Activated effector memory CD4-positive, alpha-beta T cell treated with Interleukin-2 at 50 U/mL for 16 hours (primary cell): ENCODE data around the gene POU6F2.
A peak's percentile ranks its signal among the peaks of the same experiment; 100 is the strongest.

Source experiments
- DNase-seq: peaks from one replicate; pipeline ENCODE4 v3.0.0-alpha.2; 2020

Gene POU6F2

DNA sequence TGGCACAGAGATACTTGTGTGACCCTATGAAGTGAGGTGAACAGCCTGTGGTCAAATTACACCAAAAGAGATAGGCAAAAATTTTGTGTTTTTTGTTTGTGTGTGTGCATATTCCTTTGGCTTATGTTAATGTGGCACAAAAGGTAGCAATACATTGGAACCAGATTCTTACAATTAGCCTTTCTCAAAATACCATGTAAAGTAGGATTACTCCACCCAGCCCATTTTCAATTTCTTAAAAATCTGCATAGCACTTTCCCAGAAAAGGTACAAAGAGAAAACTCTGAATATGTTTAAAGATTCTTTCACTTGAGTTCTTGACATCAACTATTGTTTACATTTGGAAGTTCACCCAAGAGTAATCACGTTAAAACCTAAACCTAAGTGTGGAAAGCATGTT is 431.2 kb downstream of the POU6F2 start:
- DNase-seq = no peak

DNA sequence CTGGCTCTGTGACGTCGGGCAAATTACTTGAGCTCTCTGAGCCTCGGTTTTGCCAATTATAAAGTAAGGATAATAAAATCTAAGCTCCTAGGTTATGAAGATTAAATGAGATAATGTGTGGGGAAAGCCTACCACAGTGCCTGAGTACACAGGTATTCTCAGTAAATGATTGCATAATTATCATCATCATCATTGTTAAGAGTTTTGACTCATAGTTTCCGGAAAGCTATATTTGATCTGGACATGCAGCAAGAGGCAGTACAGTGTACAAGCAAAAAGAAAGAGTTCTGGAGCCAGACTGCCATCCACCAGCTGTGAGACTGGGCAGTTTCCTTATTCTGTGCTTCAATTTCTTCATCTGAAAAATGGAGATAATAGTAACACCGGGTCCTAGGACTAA is 432.9 kb downstream of the POU6F2 start:
- no peak for DNase-seq

- no peak for DNase-seq
Measured at GRCh38 chr7:39413636-39414223, 436.0 kb downstream of the POU6F2 start.

GRCh38 chr7:39414224-39415035 is 436.7 kb downstream of the POU6F2 start:
- peak; percentile 14 for DNase-seq

GRCh38 chr7:39415091-39415787 is 437.5 kb downstream of the POU6F2 start:
- no peak for DNase-seq

GRCh38 chr7:39416866-39417265 is 439.2 kb downstream of the POU6F2 start:
- DNase-seq = no peak

DNA sequence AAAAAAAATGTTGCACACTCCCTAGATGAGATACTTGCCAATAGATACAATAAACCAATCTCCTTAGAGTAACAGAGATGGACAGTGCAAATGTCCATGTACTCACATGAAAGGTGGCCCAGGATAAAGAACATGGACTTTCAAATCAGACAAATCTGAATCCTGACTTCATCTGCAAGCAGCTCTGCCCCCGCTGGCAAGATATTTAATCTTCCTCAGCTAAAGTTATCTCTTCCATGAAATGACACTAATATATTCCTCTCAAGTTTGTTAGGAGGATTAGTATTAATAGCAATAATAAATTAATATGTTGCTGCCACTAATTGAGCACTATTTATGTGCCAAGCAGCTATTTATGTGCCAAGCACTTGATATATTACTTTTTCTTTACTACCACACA is 439.9 kb downstream of the POU6F2 start:
- DNase-seq = no peak

DNA sequence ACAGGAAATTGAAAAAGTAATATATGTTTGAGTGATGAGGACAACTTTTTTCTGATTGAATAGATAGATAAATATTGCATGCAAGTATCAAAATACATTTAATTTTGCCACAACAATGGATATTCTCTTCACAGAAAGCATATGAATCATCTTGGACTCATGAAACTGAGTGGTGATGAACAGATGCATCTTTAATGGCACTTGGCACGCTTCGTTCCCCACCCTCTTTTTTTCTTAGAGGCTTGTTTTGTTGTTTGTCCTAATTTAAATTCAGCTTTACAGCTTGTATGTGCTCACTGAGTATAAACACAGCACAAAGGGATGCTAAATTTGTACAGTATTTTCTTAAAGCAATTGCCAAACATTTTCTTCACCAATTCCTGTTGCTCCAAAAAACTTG is 443.5 kb downstream of the POU6F2 start:
- no peak for DNase-seq

GRCh38 chr7:39421661-39422060 is 444.0 kb downstream of the POU6F2 start:
- DNase-seq = no peak

DNA sequence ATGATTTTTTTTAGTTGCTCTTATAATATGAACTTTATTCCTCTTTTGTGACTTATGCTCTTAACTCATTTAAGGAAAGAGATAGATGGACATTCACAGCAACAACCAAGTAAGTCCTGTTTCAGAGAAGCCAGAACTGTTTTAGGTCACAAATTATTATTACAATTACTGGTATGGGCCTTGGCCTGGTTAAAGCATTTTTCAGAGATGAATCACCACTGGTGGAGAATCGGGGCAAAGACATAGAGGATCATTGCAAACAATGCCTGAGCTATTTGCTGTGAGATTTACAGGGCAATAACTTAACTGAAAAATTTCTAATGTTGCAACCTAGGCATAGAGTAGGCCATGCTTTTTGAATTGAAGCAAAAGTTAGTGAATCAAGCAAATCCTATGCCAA is 450.5 kb downstream of the POU6F2 start:
- no peak for DNase-seq

DNA sequence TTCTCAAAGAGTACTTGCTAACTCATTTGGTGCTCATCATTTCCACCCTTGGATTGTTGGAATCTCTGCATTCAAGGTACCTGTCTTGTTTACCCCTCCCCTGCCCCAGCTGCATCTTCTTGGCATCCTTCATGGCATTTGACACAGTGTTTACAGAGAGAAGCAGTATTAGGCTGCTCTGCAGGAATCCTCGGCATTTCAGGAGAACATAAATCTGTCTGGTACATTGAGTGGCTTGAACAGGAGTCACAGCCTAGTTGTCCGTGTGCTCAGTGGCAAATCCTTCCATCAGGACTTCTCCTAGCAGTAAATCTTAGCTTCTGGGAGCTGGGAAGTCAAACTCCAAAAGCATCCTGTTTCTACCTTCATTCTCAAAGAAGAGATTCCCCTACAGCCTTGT is 451.7 kb downstream of the POU6F2 start:
- no peak for DNase-seq

DNA sequence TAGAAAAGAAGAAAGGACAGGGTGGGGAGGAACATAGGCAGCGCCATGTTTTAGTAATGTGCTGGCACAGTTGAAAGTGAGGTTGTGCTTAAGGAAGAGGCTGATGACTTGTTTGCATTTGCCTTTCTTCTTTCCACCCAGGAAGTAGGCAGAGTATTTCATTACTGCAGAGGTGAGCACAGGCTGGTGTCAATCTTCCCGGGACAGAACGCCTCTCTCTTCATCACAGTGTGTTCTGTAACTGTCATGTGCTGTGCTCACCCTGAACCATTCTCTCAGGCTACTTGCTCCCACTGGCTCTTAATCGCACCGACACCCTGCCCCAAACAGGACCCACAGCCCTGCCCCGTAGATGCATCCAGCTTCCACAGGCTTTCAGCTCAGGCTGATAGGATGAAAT is 452.7 kb downstream of the POU6F2 start:
- DNase-seq = no peak

DNA sequence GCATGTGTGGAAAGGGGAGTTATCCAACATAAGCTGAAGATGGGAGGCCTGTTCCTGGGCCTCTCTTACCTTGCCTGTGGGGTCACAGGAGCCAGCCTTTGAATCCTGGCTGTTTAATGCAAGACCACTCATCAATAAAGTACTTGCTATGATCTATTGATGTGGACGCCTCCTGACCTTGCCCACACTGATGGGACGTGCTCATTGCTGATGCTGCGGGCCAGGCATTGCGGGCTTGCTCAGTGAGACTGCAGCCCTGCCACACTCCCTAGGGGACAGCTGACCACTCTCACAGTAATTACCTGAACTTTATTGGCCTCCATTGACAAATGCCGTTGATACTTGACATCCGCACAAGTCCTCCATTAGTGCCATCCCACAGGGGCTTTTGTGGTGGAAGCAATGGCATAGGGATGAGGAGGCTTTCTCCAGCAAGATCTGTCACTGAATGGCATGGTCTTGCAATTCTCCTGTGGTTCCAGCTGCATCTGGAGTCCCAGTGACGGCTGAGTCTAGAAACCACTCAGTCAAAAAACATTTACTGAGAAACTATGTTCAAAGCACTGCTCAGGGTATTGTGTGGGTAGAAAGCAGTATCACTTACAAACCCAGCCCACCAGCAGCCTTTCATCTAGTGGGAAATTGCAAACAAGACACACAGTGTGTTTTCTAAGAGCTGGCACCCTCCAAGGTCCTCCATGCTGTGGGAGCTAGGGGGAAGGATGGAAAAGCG is 453.4 kb downstream of the POU6F2 start:
- DNase-seq = no peak

DNA sequence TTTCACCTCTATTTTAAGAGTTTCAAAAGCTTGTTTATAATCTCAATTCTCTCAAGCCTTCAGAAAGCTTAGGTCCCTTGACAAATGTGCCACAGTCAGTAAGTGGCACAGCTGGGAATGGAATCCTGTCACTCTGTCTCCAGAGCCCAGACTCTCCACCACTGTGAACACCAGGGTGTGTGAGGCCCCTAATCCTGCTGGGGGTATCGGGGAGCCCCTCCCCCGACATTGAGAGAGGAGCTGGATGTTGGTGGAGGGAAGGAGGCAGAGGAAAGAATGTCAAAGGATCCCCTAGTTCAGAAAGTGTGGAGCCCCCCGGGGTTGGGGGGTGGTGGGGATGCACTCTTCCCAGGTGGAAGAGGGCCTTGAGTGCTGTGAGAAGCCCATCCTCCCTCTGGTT is 454.7 kb downstream of the POU6F2 start:
- DNase-seq = no peak

DNA sequence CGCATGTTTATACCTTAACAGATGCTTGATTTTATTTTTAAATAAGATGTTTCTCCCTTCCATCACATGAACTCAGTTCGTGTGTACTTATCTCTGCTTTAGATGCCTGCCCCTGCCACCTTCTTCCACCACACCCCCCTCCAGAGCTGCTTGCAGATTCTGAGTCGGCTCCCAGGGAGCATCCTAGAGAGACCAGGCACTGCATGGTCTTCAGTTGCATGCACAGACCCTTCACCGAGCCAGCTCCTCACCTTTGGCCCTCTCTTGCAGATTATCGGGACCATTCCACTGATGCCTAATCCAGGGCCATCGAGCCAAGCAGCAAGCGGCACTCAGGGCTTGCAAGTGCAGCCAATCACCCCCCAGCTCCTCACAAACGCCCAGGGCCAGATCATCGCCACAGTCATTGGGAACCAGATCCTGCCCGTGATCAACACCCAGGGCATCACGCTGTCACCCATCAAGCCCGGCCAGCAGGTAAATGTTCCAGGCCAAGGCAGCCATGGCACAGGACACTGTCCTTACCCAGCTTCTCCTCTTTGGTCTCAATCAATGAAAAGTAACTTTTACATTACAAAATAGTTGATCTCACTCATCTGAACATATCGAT is 455.2 kb downstream of the POU6F2 start:
- DNase-seq = no peak

DNA sequence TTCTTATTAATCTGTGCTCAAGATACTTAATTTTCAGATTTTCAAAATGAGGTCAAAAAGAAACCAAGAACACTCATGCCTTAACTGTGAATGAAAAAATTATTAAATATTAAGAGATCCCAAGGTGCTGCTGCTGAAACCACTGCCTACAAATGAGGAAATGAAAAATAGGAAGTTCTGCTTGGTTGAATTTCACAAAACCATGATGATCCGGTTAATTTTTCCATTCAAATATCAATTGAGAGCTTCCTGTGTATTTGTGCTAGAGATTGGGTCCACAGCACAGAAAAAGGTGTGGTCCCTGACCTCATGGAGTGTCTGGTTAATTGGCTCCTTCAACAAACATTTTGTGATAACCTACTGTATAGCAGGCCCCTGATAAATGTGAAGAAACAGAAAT is 455.8 kb downstream of the POU6F2 start:
- no peak for DNase-seq

DNA sequence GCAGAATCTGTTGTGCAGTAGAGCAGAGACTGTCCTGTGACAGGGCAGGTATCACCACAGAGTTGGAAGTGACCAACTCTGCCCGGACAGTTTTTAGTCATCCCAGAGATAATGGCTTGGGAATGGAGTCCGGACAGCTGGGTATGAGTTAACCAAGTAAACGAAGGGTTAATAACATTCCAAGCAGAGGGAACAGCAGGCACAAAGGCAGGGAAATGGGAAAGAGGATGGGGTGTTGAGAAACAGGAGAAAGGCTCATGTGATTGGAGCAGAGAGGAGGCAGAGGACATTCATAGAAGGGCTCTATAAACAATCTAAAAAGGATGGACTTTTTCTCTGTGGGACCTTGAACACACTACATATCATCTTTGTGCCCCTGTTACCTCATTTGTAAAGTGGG is 456.3 kb downstream of the POU6F2 start:
- no peak for DNase-seq

- no peak for DNase-seq
Measured at GRCh38 chr7:39446546-39446945, 468.8 kb downstream of the POU6F2 start.

GRCh38 chr7:39451901-39452300 is 474.2 kb downstream of the POU6F2 start:
- DNase-seq = no peak

GRCh38 chr7:39453743-39454355 is 476.1 kb downstream of the POU6F2 start:
- no peak for DNase-seq

DNA sequence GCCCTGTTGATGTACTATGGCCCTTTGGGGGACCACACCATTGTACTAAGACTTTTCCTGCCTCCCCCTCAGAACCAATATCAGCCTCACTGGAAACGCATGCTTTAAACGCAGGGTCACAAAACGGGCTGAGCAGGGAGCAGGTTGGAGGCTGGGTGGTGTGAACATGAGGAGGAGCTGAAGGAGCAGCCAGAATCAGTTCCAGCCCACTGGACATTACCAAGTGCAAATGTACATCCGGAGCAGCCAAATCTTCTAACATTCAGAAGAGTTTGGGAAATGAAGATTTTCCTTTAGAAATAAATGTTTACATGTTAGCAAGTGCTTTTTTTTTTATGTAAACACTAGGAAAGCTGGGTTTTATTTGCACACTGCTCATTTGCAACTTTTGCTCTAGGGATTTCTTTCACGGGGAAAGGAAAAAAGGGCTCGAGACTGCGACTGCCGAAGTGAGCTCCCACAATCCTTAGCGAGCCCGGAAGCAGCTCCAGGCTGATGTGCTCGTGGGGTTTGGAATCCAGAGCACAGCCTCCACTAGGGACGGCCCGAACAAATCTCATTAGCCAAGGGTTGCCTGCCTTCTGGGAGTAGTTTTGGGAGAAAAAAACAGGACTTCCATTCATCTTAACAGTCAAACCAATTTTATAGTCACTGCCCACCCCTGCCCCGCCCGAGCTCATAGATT is 480.5 kb downstream of the POU6F2 start:
- DNase-seq = no peak

GRCh38 chr7:39459636-39460035 is 481.9 kb downstream of the POU6F2 start:
- DNase-seq = no peak
